Measurements from ENCODE around the gene SPIC.

GRCh38 chr12:101527682-101528081 is 52.5 kb downstream of the SPIC start:
- TF ChIP-seq POLR2A (IDR thresholded peaks at IDR 0.05; ENCODE audit: low read depth) (no peak), EP300 (IDR thresholded peaks at IDR 0.05) (no peak), POLR2AphosphoS5 (IDR thresholded peaks at IDR 0.05) (no peak), CTCF (IDR thresholded peaks at IDR 0.05) (no peak)

All from esophagus muscularis mucosa (tissue), 4 donors.